ENCODE measurements around the gene ENOX1.

The ENOX1 gene

DNA sequence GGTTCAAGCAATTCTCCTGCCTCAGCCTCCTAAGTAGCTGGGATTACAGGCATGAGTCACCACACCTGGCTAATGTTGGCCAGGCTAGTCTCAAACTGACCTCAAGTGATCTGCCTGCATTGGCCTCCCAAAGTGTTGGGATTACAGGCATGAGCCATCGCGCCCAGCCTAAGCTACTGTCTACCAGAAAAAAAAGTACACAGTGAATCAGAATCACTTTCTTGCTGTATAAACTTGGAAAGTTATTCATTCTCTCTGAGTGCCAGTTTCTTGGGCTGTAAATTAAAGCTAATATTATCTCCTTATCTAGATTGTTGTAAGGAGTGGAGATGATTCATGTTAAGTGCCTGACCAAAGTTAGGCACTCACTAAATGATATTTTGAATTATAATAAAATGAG, 242.8 kb downstream of the ENOX1 start:
- DNase-seq: peak; percentile 38

DNA sequence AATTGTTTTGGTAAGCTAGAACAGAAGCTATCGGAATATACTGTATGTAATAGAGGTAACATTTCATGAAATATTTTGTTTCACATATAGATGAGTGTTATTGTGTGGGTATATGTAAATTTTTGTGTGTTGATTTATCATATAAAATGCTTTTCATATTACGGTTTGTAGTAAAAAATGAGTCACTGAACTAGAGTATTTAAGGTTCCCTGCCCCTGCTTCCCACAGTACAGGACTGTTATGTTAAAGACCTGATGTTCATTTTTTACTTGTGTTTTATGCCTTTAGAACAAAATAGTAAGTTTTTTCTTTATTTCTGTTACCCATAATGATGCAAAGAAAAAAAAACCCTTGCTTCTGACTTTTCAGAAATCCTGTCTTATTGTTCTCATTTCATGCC, 243.4 kb downstream of the ENOX1 start:
- peak; percentile 66 for DNase-seq

DNA sequence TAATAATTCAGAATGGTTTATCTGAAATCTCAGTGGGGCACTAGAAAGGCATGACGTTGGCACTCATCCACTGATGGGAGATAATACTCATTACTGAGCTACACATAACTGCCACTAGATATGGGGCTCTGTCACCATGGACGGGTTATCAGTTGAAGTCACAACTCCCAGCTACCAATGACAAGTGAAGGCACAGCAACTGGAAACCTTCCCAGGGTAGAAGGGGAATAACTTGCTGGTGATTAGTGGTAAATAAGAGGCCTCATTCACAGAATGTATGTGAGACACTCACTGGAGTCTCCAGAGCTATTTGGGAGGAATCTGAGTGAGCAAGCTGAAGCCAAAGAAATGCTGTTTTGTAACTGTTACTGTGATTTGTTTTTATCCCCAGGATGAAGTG, 249.6 kb downstream of the ENOX1 start:
- DNase-seq: peak; percentile 21

DNA sequence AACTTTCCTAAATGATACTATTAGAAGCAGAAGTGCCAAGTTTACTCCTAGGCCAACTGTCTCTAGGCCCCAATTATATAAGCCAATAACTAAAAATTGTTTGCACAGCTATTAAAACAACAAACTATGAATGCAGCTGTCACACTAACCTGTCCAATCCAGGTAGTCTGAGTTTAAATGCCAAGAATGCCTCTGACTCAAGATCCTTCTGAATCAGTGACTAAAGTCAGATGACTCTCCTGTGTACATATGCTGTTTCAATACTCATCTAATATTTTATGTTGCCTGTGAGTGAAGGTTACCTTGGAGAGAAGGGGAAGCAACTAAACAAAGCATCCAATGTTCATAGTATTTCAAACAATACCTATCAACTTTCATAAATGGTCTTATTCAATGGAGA, 257.0 kb downstream of the ENOX1 start:
- DNase-seq: no peak

DNA sequence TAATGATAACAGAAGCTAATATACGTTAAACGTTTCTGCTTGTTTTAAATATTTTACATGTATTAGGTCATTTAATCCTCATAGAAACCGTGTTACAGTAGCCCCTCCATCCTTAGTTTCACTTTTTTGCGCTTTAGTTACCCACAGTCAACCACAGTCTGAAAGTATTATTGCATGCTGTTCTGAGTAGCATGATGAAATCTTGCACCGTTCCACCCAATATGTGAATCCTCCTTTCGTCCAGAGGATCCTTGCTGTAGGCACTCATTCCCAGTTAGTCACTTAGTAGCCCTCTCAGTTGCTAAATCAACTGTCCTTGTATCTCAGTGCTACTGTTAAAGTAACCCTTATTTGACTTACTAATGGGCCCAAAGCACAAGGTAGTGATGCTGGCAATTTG, 257.8 kb downstream of the ENOX1 start:
- peak; percentile 60 for DNase-seq

DNA sequence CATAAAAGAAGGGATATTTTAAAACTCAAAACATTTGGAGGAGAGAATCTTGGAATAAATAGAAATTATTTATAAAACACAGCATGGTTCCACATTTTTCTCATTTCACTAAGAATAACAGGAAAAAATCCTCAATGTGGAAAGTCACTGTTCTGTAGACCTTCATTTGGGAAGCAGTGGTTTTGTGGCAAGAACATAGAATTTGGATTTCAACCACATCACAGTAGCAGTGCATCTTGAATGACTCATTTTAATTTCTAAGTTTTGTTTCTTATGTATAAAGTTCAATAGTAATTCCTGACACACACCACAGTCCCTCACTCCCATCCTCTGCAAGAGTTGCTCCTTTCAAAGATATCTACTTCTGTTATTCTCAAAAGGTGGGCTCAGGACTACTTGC, 264.0 kb downstream of the ENOX1 start:
- DNase-seq: peak; percentile 90

DNA sequence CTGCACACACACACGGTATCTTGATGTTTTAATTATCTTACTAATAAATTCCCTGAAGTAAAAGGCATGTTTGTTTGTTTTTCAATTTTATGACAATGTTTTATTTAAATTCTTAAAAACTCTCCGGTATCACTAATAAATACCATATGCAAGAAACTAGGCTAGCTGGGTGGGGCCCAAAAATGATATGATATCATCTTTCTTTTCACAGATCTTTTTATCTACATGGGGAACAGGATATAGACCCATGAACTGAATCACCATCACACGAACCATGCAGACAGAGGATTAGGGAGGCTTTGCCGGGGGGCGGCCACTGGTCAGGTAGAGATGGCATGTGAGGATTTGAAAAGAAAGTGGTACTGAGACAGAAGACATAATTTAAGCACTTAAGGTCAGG, 266.4 kb downstream of the ENOX1 start:
- no peak for DNase-seq

DNA sequence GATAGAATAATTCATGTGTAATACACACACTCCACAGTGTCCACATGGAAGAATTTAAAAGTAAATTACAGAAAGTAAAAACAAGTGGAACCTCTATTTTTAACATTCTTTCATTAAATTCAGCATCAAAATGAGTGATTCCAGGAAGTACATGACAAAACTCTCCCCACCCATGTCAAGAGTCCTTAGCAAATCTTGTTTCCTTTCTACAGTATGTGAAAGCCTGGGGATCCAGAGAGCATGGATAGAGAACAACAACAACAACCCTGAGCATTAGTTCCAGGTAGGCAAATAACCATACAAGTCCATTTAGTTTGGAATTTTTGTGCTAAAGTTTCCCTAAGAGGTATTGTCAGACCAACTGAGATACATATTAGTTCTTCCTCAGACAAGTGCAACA, 267.9 kb downstream of the ENOX1 start:
- no peak for DNase-seq

DNA sequence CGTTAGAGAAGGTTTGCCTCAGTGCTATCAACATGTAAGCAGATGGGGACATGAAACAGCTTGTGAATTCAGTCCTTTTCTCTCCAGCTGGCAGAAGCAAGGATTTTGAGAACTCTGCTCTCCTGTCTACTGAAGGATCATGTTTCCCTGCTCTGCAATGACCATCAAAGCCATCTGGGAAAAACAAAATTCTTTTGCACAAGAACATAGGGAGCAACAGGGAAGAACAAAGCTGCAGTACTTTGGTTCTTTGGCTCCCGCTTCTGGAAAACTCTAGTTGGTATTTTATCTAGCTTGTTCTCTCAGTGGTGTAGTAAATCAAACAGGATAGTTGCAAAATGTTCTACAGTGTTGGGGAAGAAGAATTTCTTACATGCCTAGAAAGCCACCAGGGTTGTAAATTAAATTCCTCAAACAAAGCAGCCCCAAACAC, 270.4 kb downstream of the ENOX1 start:
- DNase-seq: peak; percentile 71

DNA sequence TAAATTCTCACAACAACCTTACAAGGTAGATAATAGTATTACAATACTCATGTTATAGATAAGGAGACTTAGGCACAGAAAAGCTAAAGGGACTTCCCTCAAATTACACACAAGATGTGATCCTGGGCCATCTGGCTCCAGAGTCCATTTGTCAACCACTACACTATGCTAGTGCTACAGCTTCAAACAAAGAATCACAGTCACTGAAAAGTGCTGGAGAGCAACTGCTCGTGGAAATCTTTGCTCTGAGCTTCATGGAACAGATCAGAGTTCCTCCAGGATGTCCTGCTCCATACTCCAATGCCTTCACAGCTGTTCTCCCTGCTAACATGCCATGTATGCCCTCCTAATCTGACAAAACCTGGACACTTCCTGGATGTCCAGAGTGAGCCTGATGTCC, 271.2 kb downstream of the ENOX1 start:
- DNase-seq: no peak

DNA sequence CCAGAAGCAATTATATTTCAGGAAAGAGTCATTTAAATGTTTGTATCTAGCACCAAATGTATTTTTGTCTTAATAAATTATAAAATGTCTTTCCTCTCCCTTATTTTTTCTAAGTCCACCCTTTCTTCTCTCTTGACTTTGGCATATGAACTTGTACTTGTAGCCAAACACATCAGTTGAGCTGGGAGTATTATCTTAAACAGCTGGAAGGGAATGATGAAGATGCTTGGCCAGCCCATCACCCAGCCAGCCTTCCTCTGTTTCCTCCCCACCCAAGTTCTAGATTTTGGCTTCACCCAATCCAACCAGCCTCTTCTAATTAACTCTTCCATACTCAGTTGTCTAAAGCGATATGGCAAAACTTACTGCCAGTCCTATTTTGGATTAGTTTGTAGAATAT, 272.5 kb downstream of the ENOX1 start:
- no peak for DNase-seq

DNA sequence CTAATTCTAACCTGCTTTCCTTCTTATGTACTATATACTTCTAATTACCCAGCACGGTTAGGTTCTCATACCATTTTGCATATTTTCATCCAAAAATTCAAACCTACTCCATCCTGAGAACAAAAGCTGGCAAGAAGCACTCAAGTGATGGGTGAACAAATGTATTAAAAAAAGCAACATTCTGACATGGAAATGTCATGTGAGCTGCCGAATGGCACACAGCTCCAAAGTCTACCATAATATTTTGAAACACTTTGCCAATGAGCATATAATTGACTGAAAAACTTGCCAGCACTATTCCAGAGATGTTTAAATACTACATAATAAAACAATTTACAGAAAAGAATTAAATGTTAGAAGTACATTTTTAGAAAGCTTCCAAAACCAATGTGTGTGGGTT, 274.6 kb downstream of the ENOX1 start:
- no peak for DNase-seq

DNA sequence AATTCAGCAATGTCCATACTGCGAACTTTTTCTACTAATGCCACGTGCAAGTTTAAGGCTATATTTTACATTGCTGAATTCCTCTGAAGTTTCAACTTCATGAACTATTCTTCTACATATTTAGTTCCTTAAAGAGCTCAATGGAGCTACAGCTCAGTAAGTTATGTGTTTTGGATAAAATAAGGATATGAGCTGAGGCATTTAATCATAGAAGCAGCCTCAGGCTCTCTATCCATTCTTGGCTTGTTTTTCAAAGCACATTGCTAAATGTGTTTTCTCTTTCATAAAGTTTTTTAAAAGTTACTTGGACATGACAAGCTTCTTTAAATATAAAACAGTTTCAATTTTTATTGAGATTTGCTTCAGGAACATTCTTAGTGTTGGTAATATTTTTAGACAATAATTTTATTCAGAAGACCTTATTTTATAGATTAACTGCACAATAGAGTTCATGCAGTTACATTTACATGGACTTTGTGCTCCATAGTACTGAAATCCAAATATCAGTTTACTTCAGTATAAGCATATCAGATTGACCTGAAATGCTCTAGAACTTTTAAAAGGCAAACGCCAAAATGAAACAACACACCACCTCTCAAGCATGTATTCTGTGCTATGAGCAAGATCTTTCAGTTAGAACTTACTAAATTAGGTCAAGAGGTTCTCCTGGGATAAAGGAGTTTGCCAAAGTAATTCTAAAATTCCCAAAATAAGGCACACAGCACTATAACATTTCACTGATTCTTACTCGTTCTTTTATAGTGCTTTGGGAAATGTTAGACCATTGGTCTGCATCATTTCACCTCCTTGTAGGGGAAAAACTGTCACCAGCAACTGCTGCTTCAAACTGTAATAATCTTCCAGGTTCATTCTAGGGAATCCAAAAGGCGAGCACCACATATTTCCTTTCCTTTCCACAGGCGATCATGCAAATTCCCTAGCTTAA, 275.5 kb downstream of the ENOX1 start:
- no peak for DNase-seq

DNA sequence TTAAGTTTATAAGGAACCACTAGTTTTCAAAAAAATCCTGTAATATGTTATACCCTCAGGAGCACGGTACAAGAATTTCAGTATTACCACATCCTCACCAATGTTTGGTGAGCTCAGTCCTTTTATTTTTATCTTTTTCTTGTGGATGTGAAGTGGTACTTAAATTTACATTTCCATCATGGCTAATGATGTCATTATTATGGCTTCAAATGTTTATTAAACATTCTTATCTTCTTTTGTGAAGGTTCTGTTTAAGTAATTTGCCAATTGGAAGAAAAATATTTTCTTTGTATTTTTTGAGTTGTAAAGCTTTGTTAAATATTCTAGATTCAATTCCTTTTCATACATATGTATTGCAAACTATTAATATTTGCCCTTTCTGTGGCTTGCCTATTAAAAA, 291.0 kb downstream of the ENOX1 start:
- DNase-seq: no peak

DNA sequence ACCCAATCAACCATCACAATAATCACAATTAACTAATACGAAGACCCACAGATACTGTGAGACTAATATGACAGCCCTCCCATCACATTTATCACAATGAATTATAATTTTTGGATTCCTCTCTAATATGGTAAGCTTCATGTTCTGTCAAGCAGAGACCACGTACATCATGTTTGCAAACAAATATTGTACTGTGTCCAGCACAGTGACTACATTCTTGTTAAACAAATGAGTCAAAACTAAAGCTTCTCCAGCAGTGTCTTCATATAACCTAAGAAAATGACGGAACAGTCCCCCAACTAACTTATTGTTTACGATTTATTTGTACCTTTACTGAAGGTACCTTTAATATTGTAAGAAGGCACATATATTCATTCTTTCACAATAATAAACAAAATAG, 292.6 kb downstream of the ENOX1 start:
- no peak for DNase-seq

DNA sequence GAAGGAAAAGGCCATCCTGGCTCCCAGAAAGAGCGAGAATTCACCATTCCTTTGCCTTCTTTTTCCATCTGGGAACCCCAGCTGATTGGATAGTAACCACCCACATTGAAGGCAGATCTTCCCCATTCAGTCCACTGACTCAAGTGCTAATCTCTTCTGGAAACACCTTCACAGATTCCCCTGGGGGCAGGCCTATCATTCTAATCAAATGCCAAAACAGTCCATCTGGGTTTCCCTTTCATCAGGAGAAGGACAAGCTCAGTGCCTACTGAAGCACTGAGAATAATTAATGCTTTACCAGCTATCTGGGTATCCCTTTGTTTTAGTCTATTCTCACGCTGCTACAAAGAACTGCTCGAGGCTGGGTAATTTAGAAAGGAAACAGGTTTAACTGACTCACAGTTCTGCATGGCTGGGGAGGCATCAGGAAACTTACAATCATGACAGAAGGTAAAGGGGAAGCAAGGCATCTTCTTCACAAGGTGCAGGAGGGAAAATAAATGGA, 293.2 kb downstream of the ENOX1 start:
- no peak for DNase-seq

DNA sequence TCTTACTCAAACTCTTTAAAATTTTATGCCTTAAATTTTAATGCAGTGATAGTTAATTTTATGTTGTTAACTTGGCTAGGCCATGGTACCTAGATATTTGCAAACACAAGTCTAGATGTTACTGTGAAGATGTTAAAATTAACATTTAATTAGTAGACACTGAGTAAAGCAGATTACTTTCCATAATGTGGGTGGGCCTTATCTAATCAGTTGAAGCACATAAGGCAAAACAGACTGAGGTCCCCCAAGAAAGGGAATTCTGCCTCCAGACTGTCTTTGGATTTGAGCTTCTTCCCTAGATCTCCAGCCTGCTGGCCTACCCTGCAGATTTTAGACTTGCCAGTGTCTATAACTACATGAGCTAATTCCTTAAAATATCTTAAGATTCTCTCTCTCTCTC, 294.0 kb downstream of the ENOX1 start:
- no peak for DNase-seq

DNA sequence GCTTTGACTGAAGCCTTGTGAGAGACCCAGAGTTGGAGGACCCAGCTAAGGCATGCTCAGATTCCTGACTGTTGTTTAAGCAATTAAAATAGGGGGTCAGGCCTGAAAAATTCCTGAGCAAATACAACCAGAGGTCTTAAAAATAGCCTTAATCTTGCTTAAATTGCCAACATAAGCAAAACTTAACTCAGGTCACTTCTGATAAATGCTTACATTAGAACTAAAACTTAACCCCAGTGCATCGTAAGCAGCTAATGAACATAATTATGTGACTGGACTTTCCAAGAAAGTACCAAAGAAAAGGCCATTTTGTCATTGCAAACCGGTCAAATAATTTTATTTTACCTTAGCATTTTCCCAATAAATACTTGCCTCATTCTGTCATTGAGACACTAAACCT, 294.5 kb downstream of the ENOX1 start:
- DNase-seq: no peak

DNA sequence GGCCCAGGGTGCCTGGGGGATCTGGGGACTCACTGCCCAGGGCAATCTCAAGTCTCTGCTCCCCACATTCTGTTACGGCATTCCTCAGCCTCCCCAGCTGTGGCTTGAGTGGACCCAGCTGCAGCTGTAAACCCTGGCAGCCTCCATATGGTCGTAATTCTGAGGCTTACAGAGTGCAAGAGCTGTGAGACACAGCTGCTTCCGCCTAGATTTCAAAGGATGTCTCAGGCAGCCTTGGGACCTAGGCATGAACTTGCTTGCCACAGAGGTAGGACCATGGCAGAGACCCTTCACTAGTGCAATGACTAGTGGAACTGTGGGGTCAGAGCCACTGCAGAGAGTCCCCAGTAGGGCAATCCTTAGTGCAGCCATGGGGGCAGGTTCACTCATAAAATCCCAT, 297.5 kb downstream of the ENOX1 start:
- DNase-seq: no peak

DNA sequence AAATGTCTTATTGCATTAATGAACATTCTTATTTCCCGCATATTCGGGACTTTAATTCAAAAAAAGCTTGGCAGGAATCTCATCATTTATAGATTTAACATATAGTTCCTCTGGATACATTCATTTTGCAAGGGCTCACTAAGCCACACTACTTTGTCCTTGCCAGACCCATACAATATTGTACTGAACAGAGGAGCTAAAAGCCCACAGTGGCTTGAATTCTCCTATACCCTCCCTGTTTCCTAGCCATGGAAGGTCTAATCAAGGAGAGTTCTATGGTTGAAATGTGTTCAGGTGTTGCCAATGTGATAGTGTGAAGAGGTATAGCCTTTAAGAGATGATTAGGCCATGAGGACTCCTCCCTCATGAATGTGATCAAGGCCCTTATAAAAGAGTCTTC, 298.9 kb downstream of the ENOX1 start:
- no peak for DNase-seq

DNA sequence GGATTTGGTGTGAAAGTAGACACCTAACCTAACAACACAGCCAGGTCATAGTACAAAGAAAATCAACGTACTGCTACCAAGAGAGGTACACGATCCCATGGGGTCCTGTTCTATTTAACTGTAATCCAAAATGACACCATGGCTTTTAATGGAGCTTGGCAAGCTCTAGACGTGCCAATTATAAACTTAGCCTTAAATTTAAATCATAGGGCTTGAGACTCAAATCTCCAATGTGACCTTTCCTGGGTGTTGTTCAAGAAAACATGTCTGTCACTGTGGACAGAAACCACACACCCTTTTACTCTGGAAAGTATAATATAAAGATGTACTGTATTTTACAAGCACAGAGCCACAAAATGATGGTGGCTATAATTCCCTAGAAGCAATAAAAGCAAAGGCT, 299.3 kb downstream of the ENOX1 start:
- no peak for DNase-seq

DNA sequence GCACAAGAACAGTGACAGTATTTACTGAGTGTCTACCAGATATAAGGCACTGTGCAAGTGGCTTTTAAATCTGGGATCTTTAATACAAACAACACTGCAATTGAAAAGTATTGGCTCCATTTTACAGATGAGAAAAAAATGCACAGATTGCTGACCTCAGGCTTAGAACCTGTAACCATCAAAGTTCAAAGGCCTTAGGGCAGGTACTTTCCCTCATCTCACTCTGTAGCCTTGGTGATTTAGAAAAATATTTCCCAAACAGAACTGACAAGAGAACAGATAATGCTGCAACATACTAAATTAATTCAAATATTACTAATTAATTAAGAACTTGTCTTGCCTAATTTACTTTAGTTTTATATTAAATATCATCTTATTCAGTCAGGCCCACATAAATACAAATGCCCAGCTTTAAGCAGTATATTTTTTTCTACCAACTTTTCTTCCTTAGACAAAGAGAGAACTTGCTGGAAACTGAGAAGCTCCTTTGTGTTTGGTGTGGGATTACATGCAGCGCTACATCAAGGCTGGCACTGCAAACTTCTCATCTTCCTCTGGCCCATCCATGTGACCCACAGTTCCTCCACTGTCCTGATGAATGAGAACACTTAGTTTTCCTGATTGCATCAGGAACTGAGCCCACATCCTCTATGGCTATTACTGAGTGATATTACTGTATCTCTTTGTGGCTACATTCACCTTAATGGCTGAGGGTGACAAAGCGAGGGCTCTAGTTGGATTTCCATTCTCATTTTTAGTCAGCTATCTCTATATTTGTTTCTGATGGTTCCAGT, 302.1 kb downstream of the ENOX1 start:
- no peak for DNase-seq

DNA sequence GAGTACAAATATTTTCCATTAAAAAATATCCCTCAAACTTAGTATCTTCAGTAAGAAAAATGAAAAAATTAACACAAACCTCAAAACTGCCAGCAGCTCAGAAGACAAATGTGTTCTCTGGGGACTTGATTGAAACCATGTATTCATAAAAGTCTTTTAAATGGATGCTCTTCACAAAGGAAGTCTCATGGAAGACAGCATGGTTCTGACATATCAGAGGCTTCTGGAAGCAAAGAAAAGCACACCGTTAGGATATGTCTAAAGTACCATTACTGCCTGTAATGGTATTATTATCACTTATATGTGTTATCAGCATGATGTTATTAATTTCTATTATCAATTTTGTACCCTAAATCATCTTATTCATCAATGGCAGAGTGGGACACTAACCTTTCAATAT, 302.8 kb downstream of the ENOX1 start:
- DNase-seq: no peak

DNA sequence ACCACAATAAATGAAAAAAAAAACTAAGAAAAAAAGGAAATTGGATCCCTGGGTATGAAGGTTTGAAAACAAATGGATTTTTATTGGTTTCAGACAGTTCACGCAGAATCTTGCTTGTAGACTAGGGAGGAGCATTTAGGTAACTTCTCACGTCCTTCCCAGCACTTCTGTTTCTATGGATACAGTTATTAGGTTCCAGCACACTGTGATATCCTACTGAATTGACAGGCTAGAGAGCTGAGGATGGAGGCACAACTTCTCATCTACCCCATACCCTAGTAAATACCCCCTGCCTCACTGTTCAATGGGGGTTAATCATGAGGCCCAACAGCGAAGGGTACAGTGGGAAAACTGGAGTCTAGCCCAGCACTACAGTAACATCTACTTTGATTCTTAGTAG, 304.1 kb downstream of the ENOX1 start:
- DNase-seq: no peak
